Activated naive CD8-positive, alpha-beta T cell treated with anti-CD3 and anti-CD28 coated beads, Interleukin-2, amount 10 ng/mL, durations not matched to agents 7 days and 5 days (primary cell): ENCODE data around the gene PISD. TPM values are rescaled to one million over a fixed set of nuclear protein-coding genes. Genes with fewer than 3 reads are reported as not detected.
A peak's percentile ranks its signal among the peaks of the same experiment; 100 is the strongest.
"Not testable (repeated sequence)": the region's sequence is repeated elsewhere in the genome, so short reads cannot be mapped to it uniquely, and the experiment has no call there.

ENCODE experiments used
- ATAC-seq: fragments of 150-1000 bp; cut with Tn5 transposase; one replicate; pipeline ENCODE4 v1.10.0; 2021; ENCODE audit warnings: low read depth, moderate library complexity
- POLR2A ChIA-PET: fragments of 350-600 bp; sonication (Branson Sonifier 250); formaldehyde crosslinking; loops from one replicate; lab custom pipeline; 2021; ENCODE audit warnings: antibody characterized with exemption; lab: Charles Lee
- DNase-seq: peaks from one replicate; pipeline ENCODE4 v3.0.0; 2021
- H3K27ac Mint-ChIP-seq: one replicate; pipeline ENCODE4 v1.8.0; 2022; ENCODE audit warnings: mild to moderate bottlenecking, mixed read lengths
- H3K27me3 Mint-ChIP-seq: one replicate; pipeline ENCODE4 v1.8.0; 2022; ENCODE audit warnings: mild to moderate bottlenecking, moderate library complexity, mixed read lengths
- H3K36me3 Mint-ChIP-seq: one replicate; pipeline ENCODE4 v1.8.0; 2021; ENCODE audit warnings: mild to moderate bottlenecking, mixed read lengths
- H3K4me1 Mint-ChIP-seq: one replicate; pipeline ENCODE4 v1.8.0; 2021; ENCODE audit warnings: mixed read lengths
- H3K4me3 Mint-ChIP-seq: one replicate; pipeline ENCODE4 v1.8.0; 2022; ENCODE audit warnings: mild to moderate bottlenecking, moderate library complexity, mixed read lengths
- H3K9me3 Mint-ChIP-seq: one replicate; pipeline ENCODE4 v1.8.0; 2021; ENCODE audit warnings: mixed read lengths
- total RNA-seq, 2 experiments: library from RNA; stranded (reverse); gene quantifications; one replicate each; pipeline ENCODE4 v1.2.3, GENCODE V29; 2021

PISD gene
- total RNA-seq, 2 experiments from 2014 or later: 25.4 to 26.1 TPM

GRCh38 chr22:31676700-31677099 is 14.7 kb upstream of the PISD start:
- H3K4me3 Mint-ChIP-seq: peak overlapping the region; percentile 89
- peaks cover 1% of the 10 kb centered on the region for H3K36me3 Mint-ChIP-seq
- POLR2A ChIA-PET: interaction anchor here (0.9 to 2.1 kb wide), 10 partner anchors 10 to 294 kb away, joined by 3 to 22 read pairs (median 6); partner anchors contain the start of genes DEPDC5, PISD and PRR14L
- peaks cover 11% of the 10 kb centered on the region for H3K4me1 Mint-ChIP-seq
- H3K9me3 Mint-ChIP-seq: no peaks in the 10 kb centered on the region
- peak overlapping the region; percentile 94 for H3K27ac Mint-ChIP-seq
- H3K27me3 Mint-ChIP-seq: no peaks in the 10 kb centered on the region
- ATAC-seq (peak; percentile 100), DNase-seq (peak; percentile 91)

GRCh38 chr22:31674219-31674618 is 12.2 kb upstream of the PISD start:
- not testable (repeated sequence) for H3K4me1 Mint-ChIP-seq, DNase-seq, H3K27ac Mint-ChIP-seq, H3K9me3 Mint-ChIP-seq, H3K4me3 Mint-ChIP-seq, H3K27me3 Mint-ChIP-seq, H3K36me3 Mint-ChIP-seq, ATAC-seq
- POLR2A ChIA-PET: interaction anchor here (0.6 kb wide), 1 partner anchor 29 kb away, joined by 3 read pairs; no protein-coding TSS in a partner anchor

GRCh38 chr22:31668849-31669248 is 6.8 kb upstream of the PISD start:
- POLR2A ChIA-PET: interaction anchor here (0.7 kb wide), 1 partner anchor 16 kb away, joined by 3 read pairs; no protein-coding TSS in a partner anchor
- H3K36me3 Mint-ChIP-seq, ATAC-seq: not testable (repeated sequence)

GRCh38 chr22:31662668-31663037 is 638 bp upstream of the PISD start:
- no peak for DNase-seq

More at GRCh38 chr22:31668849-31669248, 6.8 kb upstream of the PISD start:
- H3K27ac Mint-ChIP-seq, DNase-seq, H3K4me1 Mint-ChIP-seq, H3K9me3 Mint-ChIP-seq, H3K27me3 Mint-ChIP-seq, H3K4me3 Mint-ChIP-seq: not testable (repeated sequence)

GRCh38 chr22:31660860-31661341 is 1.1 kb downstream of the PISD start:
- peak overlapping the region; percentile 96 for H3K27ac Mint-ChIP-seq
- peak overlapping the region; percentile 100 for H3K4me3 Mint-ChIP-seq
- POLR2A ChIA-PET: interaction anchor here (1.2 to 2.5 kb wide), 4 partner anchors 16 to 290 kb away, joined by 3 to 22 read pairs (median 6); no protein-coding TSS in a partner anchor
- not testable (repeated sequence) for H3K9me3 Mint-ChIP-seq, H3K36me3 Mint-ChIP-seq, H3K27me3 Mint-ChIP-seq, ATAC-seq, DNase-seq
- H3K4me1 Mint-ChIP-seq: peaks cover 29% of the 10 kb centered on the region

More at GRCh38 chr22:31662668-31663037, 638 bp upstream of the PISD start:
- Mint-ChIP-seq H3K36me3 (no peaks in the 10 kb centered on the region), H3K27ac (peak overlapping the region; percentile 96), H3K9me3 (no peaks in the 10 kb centered on the region), H3K27me3 (no peaks in the 10 kb centered on the region), H3K4me1 (peaks cover 29% of the 10 kb centered on the region), H3K4me3 (peak overlapping the region; percentile 100)
- POLR2A ChIA-PET: interaction anchor here (0.9 to 2.5 kb wide), 5 partner anchors 14 to 308 kb away, joined by 3 to 22 read pairs (median 5); no protein-coding TSS in a partner anchor
- ATAC-seq: no peak

GRCh38 chr22:31659246-31659645 is 2.8 kb downstream of the PISD start:
- POLR2A ChIA-PET: interaction anchor here (0.7 kb wide), 1 partner anchor 290 kb away, joined by 3 read pairs; no protein-coding TSS in a partner anchor
- DNase-seq: no peak
- Mint-ChIP-seq H3K27me3 (no peaks in the 10 kb centered on the region), H3K4me1 (peaks cover 26% of the 10 kb centered on the region), H3K36me3 (peaks cover 2% of the 10 kb centered on the region), H3K4me3 (no peak overlapping the region), H3K27ac (no peak overlapping the region), H3K9me3 (no peaks in the 10 kb centered on the region)
- ATAC-seq: no peak

GRCh38 chr22:31654408-31654807 is 7.6 kb downstream of the PISD start:
- POLR2A ChIA-PET: interaction anchor here (1.6 kb wide), 1 partner anchor 12 kb away, joined by 3 read pairs; no protein-coding TSS in a partner anchor
- ATAC-seq (no peak), DNase-seq (no peak)
- Mint-ChIP-seq H3K27me3 (no peaks in the 10 kb centered on the region), H3K4me3 (no peak overlapping the region), H3K36me3 (peaks cover 5% of the 10 kb centered on the region), H3K4me1 (peaks cover 14% of the 10 kb centered on the region), H3K9me3 (no peaks in the 10 kb centered on the region), H3K27ac (no peak overlapping the region)

GRCh38 chr22:31653944-31654343 is 8.1 kb downstream of the PISD start:
- POLR2A ChIA-PET: interaction anchor here (1.6 kb wide), 1 partner anchor 12 kb away, joined by 3 read pairs; no protein-coding TSS in a partner anchor
- peaks cover 10% of the 10 kb centered on the region for H3K4me1 Mint-ChIP-seq
- H3K27me3 Mint-ChIP-seq: no peaks in the 10 kb centered on the region
- no peak overlapping the region for H3K27ac Mint-ChIP-seq
- H3K36me3 Mint-ChIP-seq: peaks cover 8% of the 10 kb centered on the region
- DNase-seq (no peak), ATAC-seq (no peak)
- no peak overlapping the region for H3K4me3 Mint-ChIP-seq
- no peaks in the 10 kb centered on the region for H3K9me3 Mint-ChIP-seq

GRCh38 chr22:31652911-31653684 is 8.9 kb downstream of the PISD start:
- Mint-ChIP-seq H3K4me3 (no peak overlapping the region), H3K9me3 (no peaks in the 10 kb centered on the region), H3K36me3 (peaks cover 10% of the 10 kb centered on the region), H3K27ac (no peak overlapping the region), H3K4me1 (peaks cover 9% of the 10 kb centered on the region), H3K27me3 (no peaks in the 10 kb centered on the region)
- ATAC-seq (no peak), DNase-seq (no peak)
- POLR2A ChIA-PET: no interaction called here

- ATAC-seq: no peak
- no peak for DNase-seq
- Mint-ChIP-seq H3K4me3 (no peak overlapping the region), H3K27me3 (no peaks in the 10 kb centered on the region), H3K9me3 (no peaks in the 10 kb centered on the region), H3K4me1 (peaks cover 9% of the 10 kb centered on the region), H3K36me3 (peaks cover 10% of the 10 kb centered on the region), H3K27ac (no peak overlapping the region)
- POLR2A ChIA-PET: no interaction called here
Measured at GRCh38 chr22:31652088-31652487, 9.9 kb downstream of the PISD start.

GRCh38 chr22:31651664-31652063 is 10.4 kb downstream of the PISD start:
- Mint-ChIP-seq H3K27ac (no peak overlapping the region), H3K4me1 (peaks cover 9% of the 10 kb centered on the region), H3K36me3 (peaks cover 9% of the 10 kb centered on the region), H3K9me3 (no peaks in the 10 kb centered on the region), H3K27me3 (no peaks in the 10 kb centered on the region), H3K4me3 (no peak overlapping the region)
- DNase-seq (no peak), ATAC-seq (no peak)
- POLR2A ChIA-PET: no interaction called here

GRCh38 chr22:31650391-31650790 is 11.6 kb downstream of the PISD start:
- no peak overlapping the region for H3K4me3 Mint-ChIP-seq
- no peak for ATAC-seq
- peaks cover 8% of the 10 kb centered on the region for H3K36me3 Mint-ChIP-seq
- no peak for DNase-seq
- POLR2A ChIA-PET: interaction anchor here (0.7 kb wide), 1 partner anchor 205 kb away, joined by 3 read pairs; no protein-coding TSS in a partner anchor
- H3K4me1 Mint-ChIP-seq: peaks cover 9% of the 10 kb centered on the region
- H3K9me3 Mint-ChIP-seq: no peaks in the 10 kb centered on the region
- H3K27ac Mint-ChIP-seq: no peak overlapping the region
- no peaks in the 10 kb centered on the region for H3K27me3 Mint-ChIP-seq

GRCh38 chr22:31647523-31648320 is 14.3 kb downstream of the PISD start:
- POLR2A ChIA-PET: no interaction called here
- H3K27ac Mint-ChIP-seq: no peak overlapping the region
- no peak overlapping the region for H3K4me3 Mint-ChIP-seq
- ATAC-seq: no peak
- H3K27me3 Mint-ChIP-seq: no peaks in the 10 kb centered on the region
- DNase-seq: no peak
- H3K36me3 Mint-ChIP-seq: peaks cover 13% of the 10 kb centered on the region
- no peaks in the 10 kb centered on the region for H3K9me3 Mint-ChIP-seq
- H3K4me1 Mint-ChIP-seq: no peaks in the 10 kb centered on the region
